ENCODE data around the gene PLB1.

The PLB1 gene

DNA sequence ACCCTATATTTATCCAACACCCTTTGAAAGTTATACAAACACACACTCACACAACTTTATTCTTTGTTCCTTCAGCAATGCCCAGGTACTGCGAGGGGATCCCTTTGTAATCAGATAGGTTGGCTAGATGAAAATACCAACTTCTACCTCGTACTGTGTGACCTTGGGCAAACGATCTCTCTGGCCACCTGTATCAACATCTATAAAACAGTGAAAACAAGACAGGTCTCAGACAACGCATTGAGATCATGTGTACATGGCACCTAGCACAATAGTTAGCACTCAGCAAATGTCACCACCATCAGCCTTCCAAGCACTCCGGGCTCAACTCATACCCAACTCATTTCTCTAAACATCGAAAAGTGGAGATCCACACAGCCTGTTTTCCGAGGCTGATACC is 137.3 kb downstream of the PLB1 start:
- DNase-seq (ENCODE audit: insufficient read length, low spot score), result no peak
- FAIRE-seq, result no peak
- no peak for TF ChIP-seq CTCF (IDR thresholded peaks at IDR 0.05; ENCODE audit: insufficient read depth, missing control alignments)

DNA sequence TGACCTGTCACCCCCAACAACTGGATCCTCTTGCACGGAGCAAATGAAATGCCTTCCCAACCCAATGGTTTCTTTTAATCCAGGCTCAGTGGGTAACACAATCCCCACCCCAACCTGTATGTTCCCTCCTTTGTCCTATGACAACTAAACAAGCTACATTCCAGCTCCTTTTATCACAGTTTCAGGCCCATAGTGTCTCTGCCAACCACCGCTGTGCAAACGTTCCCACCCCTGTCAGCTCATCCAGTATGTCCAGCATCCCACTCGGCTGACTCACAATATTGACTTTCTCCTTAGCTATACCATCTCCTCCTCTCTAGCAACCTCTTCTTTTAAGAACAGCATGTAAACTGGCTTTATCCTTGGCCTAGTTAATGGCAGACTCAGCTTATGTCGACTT is 137.9 kb downstream of the PLB1 start:
- no peak for DNase-seq (ENCODE audit: insufficient read length, low spot score)
- TF ChIP-seq CTCF (IDR thresholded peaks at IDR 0.05; ENCODE audit: insufficient read depth, missing control alignments), result no peak

GRCh38 chr2:28635191-28635611 is 139.3 kb downstream of the PLB1 start:
- DNase-seq (ENCODE audit: insufficient read length, low spot score) (no peak), FAIRE-seq (no peak)
- TF ChIP-seq CTCF (IDR thresholded peaks at IDR 0.05; ENCODE audit: insufficient read depth, missing control alignments), result no peak

More for the DNA sequence above, 137.9 kb downstream of the PLB1 start:
- no peak for FAIRE-seq

DNA sequence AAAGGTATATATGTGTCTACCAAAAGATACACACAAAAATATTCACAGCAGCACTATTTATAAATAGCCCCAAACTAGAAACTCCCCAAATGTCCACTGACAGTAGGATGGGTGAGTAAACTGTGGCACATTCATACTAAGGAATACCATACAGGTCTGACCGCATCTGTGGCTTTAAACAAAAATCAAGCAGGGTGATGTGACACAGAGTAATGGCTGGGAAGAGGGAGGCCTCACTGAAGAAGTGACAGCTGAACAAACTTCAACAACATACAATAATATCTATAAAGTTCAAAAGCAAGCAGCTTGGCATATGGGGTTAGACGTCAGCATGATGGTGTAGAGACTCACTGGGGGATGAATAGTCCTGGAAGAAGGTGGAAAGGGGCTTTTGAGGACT is 140.6 kb downstream of the PLB1 start:
- FAIRE-seq (no peak), DNase-seq (ENCODE audit: insufficient read length, low spot score) (no peak)
- TF ChIP-seq CTCF (IDR thresholded peaks at IDR 0.05; ENCODE audit: insufficient read depth, missing control alignments), result no peak

GRCh38 chr2:28637066-28638047 is 141.5 kb downstream of the PLB1 start:
- no peak for TF ChIP-seq CTCF (IDR thresholded peaks at IDR 0.05; ENCODE audit: insufficient read depth, missing control alignments)
- DNase-seq (ENCODE audit: insufficient read length, low spot score) (no peak), FAIRE-seq (no peak)

DNA sequence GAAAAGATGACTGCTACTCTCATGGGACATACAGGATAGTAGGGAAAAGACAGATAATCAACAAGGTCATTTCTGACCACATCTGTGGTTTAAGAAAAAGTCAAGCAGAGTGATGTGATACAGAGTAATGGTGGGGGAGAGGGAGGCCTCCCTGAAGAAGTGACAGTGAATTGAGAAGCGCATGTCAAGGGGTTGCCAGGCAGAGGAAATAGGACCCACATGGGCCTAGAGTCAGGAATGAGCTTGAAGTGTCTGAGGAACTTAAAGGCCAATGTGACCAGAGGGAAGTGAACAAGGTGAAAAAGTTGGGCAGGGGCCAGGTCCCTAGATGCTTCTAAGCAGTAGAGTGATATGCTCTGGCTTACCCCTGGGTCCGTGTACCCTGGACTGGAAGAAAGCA is 142.2 kb downstream of the PLB1 start:
- DNase-seq (ENCODE audit: insufficient read length, low spot score) (no peak), FAIRE-seq (no peak)
- no peak for TF ChIP-seq CTCF (IDR thresholded peaks at IDR 0.05; ENCODE audit: insufficient read depth, missing control alignments)

GRCh38 chr2:28639092-28639691 is 143.3 kb downstream of the PLB1 start:
- no peak for FAIRE-seq
- no peak for TF ChIP-seq CTCF (IDR thresholded peaks at IDR 0.05; ENCODE audit: insufficient read depth, missing control alignments)
- DNase-seq (ENCODE audit: insufficient read length, low spot score), result no peak

Measured in D721Med (cell line).